HepG2 (cell line): ENCODE data around the gene TJP2. TPM values are rescaled to one million over a fixed set of nuclear protein-coding genes. Genes with fewer than 3 reads are reported as not detected.

ENCODE experiments used
- ATRX ChIP-seq: sonication (generic); formaldehyde crosslinking; IDR thresholded peaks from 2 replicates; pipeline ENCODE4 v1.4.0; 2020; ENCODE audit warnings: missing genetic modification reagents, borderline replicate concordance
- BORCS8-MEF2B ChIP-seq: sonication (generic); formaldehyde crosslinking; IDR thresholded peaks from 2 replicates; pipeline ENCODE4 v1.8.0; 2022; ENCODE audit warnings: mild to moderate bottlenecking, missing genetic modification reagents
- FOSL1 ChIP-seq: sonication (generic); formaldehyde crosslinking; IDR thresholded peaks from 2 replicates; pipeline ENCODE4 v1.9.0; 2021; ENCODE audit warnings: missing genetic modification reagents, borderline replicate concordance
- GABPA ChIP-seq, 2 experiments: IDR thresholded peaks; 2 replicates each; pipeline ENCODE4 v1.6.1; 2011 to 2016; ENCODE audit warnings: low read depth in 2 of 2, low read length in 1 of 2, missing biosample characterization in 1 of 2, missing genetic modification characterization in 1 of 2
- GABPB1 ChIP-seq: IDR thresholded peaks from 2 replicates; pipeline ENCODE4 v1.6.1; 2016; ENCODE audit warnings: mild to moderate bottlenecking, missing genetic modification reagents, moderate library complexity, missing compliant biosample characterization
- HMG20B ChIP-seq: conservative IDR thresholded peaks from 2 replicates; pipeline ENCODE4 v1.6.1; 2016; ENCODE audit warnings: missing genetic modification reagents, missing compliant biosample characterization
- KLF16 ChIP-seq, 2 experiments: sonication (generic) in 1 of 2; formaldehyde crosslinking in 1 of 2; IDR thresholded peaks; 2 replicates each; pipeline versions ENCODE4 v1.6.1 to v1.8.0; 2016 to 2023; ENCODE audit warnings: missing genetic modification reagents in 2 of 2, missing compliant biosample characterization in 1 of 2
- MED1 ChIP-seq: sonication (generic); formaldehyde crosslinking; IDR thresholded peaks from 2 replicates; pipeline ENCODE4 v1.4.0; 2020; ENCODE audit warnings: missing genetic modification reagents
- PTBP1 ChIP-seq: fragments of 200-400 bp; formaldehyde crosslinking; IDR thresholded peaks from 2 replicates; pipeline ENCODE4 v1.6.1; 2018; ENCODE audit warnings: low read length, low read depth; ENCODE audit not compliant: poor library complexity, severe bottlenecking
- SMAD3 ChIP-seq: sonication (generic); formaldehyde crosslinking; IDR thresholded peaks from 2 replicates; pipeline ENCODE4 v1.4.0; 2020; ENCODE audit warnings: missing genetic modification reagents
- TARDBP ChIP-seq: sonication (generic); formaldehyde crosslinking; IDR thresholded peaks from 2 replicates; pipeline ENCODE4 v1.8.0; 2022; ENCODE audit warnings: mild to moderate bottlenecking, missing genetic modification reagents
- TSC22D2 ChIP-seq: sonication (generic); formaldehyde crosslinking; IDR thresholded peaks from 2 replicates; pipeline ENCODE4 v1.5.1; 2020; ENCODE audit warnings: missing genetic modification reagents, mild to moderate bottlenecking, borderline replicate concordance
- ZNF235 ChIP-seq: sonication (generic); formaldehyde crosslinking; IDR thresholded peaks from 2 replicates; pipeline ENCODE4 v1.8.1; 2023; ENCODE audit warnings: mild to moderate bottlenecking, missing genetic modification reagents, borderline replicate concordance
- ZNF251 ChIP-seq: sonication (generic); formaldehyde crosslinking; IDR thresholded peaks from 2 replicates; pipeline ENCODE4 v1.9.0; 2021; ENCODE audit warnings: mild to moderate bottlenecking, missing genetic modification reagents
- ZNF326 ChIP-seq: sonication (generic); formaldehyde crosslinking; IDR thresholded peaks from 2 replicates; pipeline ENCODE4 v1.4.0; 2020; ENCODE audit warnings: missing genetic modification reagents, borderline replicate concordance
- ZNF335 ChIP-seq: sonication (generic); formaldehyde crosslinking; IDR thresholded peaks from 2 replicates; pipeline ENCODE4 v1.4.0; 2020; ENCODE audit warnings: missing genetic modification reagents
- ZNF441 ChIP-seq: sonication (generic); formaldehyde crosslinking; IDR thresholded peaks from 2 replicates; pipeline ENCODE4 v1.7.0; 2021; ENCODE audit warnings: missing genetic modification reagents, borderline replicate concordance
- ZNF510 ChIP-seq: sonication (generic); formaldehyde crosslinking; IDR thresholded peaks from 2 replicates; pipeline ENCODE4 v1.4.0; 2020; ENCODE audit warnings: low read depth, mild to moderate bottlenecking, missing genetic modification reagents
- ZNF558 ChIP-seq: sonication (generic); formaldehyde crosslinking; IDR thresholded peaks from 2 replicates; pipeline ENCODE4 v1.9.0; 2022; ENCODE audit warnings: mild to moderate bottlenecking, missing genetic modification reagents, borderline replicate concordance
- ZNF598 ChIP-seq: sonication (generic); formaldehyde crosslinking; IDR thresholded peaks from 2 replicates; pipeline ENCODE4 v1.5.1; 2020; ENCODE audit warnings: mild to moderate bottlenecking, missing genetic modification reagents, borderline replicate concordance
- ZNF737 ChIP-seq: sonication (generic); formaldehyde crosslinking; IDR thresholded peaks from 2 replicates; pipeline ENCODE4 v1.5.0; 2020; ENCODE audit warnings: missing genetic modification reagents, mild to moderate bottlenecking, borderline replicate concordance
- ZNF83 ChIP-seq: sonication (generic); formaldehyde crosslinking; IDR thresholded peaks from 2 replicates; pipeline ENCODE4 v1.4.0; 2020; ENCODE audit warnings: missing genetic modification reagents, mild to moderate bottlenecking, borderline replicate concordance
- polyA plus RNA-seq, 8 experiments: library from polyadenylated mRNA; depleted of rRNA in 3 of 8; stranded (reverse) in 7 of 8; unstranded in 1 of 8; fragments of >200 nt; fragmentation: Illumina TruSeq in 4 of 8; extraction: Trizol in 4 of 8; gene quantifications; 2 replicates each; pipeline versions ENCODE4 v1.2.1 to v1.2.3, GENCODE V29; 2011 to 2016; ENCODE audit warnings: low read depth in 4 of 8, missing spikeins in 1 of 8, mixed read lengths in 1 of 8; ENCODE audit not compliant: insufficient read depth in 1 of 8
- total RNA-seq, 5 experiments: library from RNA; depleted of rRNA; stranded (reverse); fragments of >200 nt; fragmentation: Illumina TruSeq; extraction: Trizol; gene quantifications; 2 replicates each; pipeline ENCODE4 v1.2.3, GENCODE V29; 2016; ENCODE audit warnings: low read depth in 1 of 5
- TF ChIP-seq, protein P1 (sequence below): IDR thresholded peaks from 2 replicates; pipeline ENCODE4 v1.6.1; 2016
- TF ChIP-seq, protein P2 (sequence below): sonication (generic); formaldehyde crosslinking; IDR thresholded peaks from 2 replicates; pipeline ENCODE4 v1.8.1; 2022; ENCODE audit warnings: low read depth, mild to moderate bottlenecking, missing genetic modification reagents
- TF ChIP-seq, protein P3 (sequence below): sonication (generic); formaldehyde crosslinking; IDR thresholded peaks from 2 replicates; pipeline ENCODE4 v1.9.0; 2021; ENCODE audit warnings: missing genetic modification reagents, mild to moderate bottlenecking, borderline replicate concordance

Gene TJP2
- total and polyA plus RNA-seq, 2 of the 13 experiments (the other 11 are each of a cell fraction or from before 2014, with no cell fraction given), result 109 to 110 TPM

DNA sequence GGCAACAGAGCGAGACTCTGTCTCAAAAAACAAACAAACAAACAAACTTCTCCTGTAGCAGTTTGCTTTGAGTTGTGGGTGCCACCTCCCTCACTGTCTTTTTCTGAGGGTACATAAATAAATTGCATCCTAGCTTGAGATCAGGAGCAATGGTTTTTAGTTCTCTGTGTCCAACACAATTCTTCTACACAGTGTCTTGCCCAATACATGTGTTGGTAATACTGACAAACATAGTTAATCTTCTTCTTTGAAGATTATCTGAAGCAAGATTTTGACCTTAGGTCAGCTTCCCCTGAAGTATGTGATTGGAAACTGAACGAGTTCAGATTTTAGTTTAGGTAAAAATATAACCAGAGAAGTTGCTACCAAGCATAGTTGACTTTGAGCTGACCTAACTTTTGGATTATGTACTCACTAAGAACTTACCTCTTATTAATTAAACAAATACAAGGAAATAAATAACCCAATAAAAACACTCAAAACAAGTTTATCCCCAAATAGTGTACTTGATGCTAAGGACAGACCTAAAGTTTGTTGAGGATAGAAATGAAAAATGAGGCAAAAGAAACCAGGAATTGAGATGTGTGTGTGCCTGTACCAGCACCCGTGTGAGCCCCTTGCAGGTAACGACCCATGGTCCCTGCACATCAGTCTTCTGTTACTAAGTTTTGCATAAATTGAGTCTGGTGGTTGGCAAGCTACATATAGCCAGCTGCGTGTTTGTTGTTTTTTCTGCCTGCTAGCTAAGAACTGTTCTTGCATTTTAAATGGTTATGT is 16.2 kb downstream of the TJP2 start (continued):
- TF ChIP-seq ZNF335 (CRISPR knock-in tag) (no peak), ZNF737 (no peak), HMG20B (CRISPR knock-in tag) (peak; percentile 95), PTBP1 (no peak), GABPB1 (CRISPR knock-in tag) (no peak), ZNF558 (no peak), FOSL1 (CRISPR knock-in tag) (no peak), KLF16 (CRISPR knock-in tag; IDR thresholded peaks at IDR 0.05) (peak in 1 of 2 experiments; percentile 79; a peak in 1 of 4 replicates), SMAD3 (CRISPR knock-in tag) (0 out of 2 replicates have a peak, but pooled peaks have one; percentile 54), BORCS8-MEF2B (CRISPR knock-in tag) (no peak), ZNF326 (no peak), ZNF441 (CRISPR knock-in tag) (no peak), ATRX (no peak), TSC22D2 (CRISPR knock-in tag) (no peak), ZNF235 (CRISPR knock-in tag) (no peak), ZNF510 (no peak), ZNF251 (CRISPR knock-in tag) (no peak), ZNF598 (no peak), TARDBP (CRISPR knock-in tag) (no peak), MED1 (CRISPR knock-in tag) (peak; percentile 63), ZNF83 (CRISPR knock-in tag) (no peak), GABPA (IDR thresholded peaks at IDR 0.05; ENCODE audit: low read depth, low read length) (no peak), GABPA (CRISPR knock-in tag; IDR thresholded peaks at IDR 0.05; ENCODE audit: low read depth) (no peak)
- TF ChIP-seq, protein P1, sequence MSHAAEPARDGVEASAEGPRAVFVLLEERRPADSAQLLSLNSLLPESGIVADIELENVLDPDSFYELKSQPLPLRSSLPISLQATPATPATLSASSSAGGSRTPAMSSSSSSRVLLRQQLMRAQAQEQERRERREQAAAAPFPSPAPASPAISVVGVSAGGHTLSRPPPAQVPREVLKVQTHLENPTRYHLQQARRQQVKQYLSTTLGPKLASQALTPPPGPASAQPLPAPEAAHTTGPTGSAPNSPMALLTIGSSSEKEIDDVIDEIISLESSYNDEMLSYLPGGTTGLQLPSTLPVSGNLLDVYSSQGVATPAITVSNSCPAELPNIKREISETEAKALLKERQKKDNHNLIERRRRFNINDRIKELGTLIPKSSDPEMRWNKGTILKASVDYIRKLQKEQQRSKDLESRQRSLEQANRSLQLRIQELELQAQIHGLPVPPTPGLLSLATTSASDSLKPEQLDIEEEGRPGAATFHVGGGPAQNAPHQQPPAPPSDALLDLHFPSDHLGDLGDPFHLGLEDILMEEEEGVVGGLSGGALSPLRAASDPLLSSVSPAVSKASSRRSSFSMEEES (CRISPR knock-in tag), result no peak
- TF ChIP-seq, protein P2, sequence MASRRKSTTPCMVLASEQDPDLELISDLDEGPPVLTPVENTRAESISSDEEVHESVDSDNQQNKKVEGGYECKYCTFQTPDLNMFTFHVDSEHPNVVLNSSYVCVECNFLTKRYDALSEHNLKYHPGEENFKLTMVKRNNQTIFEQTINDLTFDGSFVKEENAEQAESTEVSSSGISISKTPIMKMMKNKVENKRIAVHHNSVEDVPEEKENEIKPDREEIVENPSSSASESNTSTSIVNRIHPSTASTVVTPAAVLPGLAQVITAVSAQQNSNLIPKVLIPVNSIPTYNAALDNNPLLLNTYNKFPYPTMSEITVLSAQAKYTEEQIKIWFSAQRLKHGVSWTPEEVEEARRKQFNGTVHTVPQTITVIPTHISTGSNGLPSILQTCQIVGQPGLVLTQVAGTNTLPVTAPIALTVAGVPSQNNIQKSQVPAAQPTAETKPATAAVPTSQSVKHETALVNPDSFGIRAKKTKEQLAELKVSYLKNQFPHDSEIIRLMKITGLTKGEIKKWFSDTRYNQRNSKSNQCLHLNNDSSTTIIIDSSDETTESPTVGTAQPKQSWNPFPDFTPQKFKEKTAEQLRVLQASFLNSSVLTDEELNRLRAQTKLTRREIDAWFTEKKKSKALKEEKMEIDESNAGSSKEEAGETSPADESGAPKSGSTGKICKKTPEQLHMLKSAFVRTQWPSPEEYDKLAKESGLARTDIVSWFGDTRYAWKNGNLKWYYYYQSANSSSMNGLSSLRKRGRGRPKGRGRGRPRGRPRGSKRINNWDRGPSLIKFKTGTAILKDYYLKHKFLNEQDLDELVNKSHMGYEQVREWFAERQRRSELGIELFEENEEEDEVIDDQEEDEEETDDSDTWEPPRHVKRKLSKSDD (CRISPR knock-in tag), result no peak
- TF ChIP-seq, protein P3, sequence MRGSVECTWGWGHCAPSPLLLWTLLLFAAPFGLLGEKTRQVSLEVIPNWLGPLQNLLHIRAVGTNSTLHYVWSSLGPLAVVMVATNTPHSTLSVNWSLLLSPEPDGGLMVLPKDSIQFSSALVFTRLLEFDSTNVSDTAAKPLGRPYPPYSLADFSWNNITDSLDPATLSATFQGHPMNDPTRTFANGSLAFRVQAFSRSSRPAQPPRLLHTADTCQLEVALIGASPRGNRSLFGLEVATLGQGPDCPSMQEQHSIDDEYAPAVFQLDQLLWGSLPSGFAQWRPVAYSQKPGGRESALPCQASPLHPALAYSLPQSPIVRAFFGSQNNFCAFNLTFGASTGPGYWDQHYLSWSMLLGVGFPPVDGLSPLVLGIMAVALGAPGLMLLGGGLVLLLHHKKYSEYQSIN, result no peak
